ENCODE data around the gene TIMM44. TPM values are rescaled to one million over a fixed set of nuclear protein-coding genes. Genes with fewer than 3 reads are reported as not detected.

Gene TIMM44
- total and polyA plus RNA-seq, 9 donors: 29.8 to 110 (median 50.3) TPM

GRCh38 chr19:7968008-7968795, 24.7 kb upstream of the TIMM44 start:
- WGBS, 3 donors: 83 to 89% (median 88%) methylated on average over 12 to 15 of the region's 15 CpGs
- H3K9me3 ChIP-seq: no peaks in the 10 kb centered on the region
- no peak overlapping the region for H3K27ac ChIP-seq
- DNase-seq: no peak
- H3K36me3 ChIP-seq: no peaks in the 10 kb centered on the region
- TF ChIP-seq POLR2A (IDR thresholded peaks at IDR 0.05) (no peak), EP300 (IDR thresholded peaks at IDR 0.05) (no peak), CTCF (IDR thresholded peaks at IDR 0.05) (no peak)
- intact Hi-C loops (cut with DNase I): loop anchor here in 1 of 4 donors (10.0 kb wide), 1 partner anchor 287 kb away; no protein-coding TSS in a partner anchor
- no peaks in the 10 kb centered on the region for H3K4me1 ChIP-seq (ENCODE audit: insufficient read depth)
- H3K4me3 ChIP-seq: no peak overlapping the region
- no peaks in the 10 kb centered on the region for H3K27me3 ChIP-seq

- H3K27me3 ChIP-seq: no peaks in the 10 kb centered on the region
- H3K4me1 ChIP-seq (ENCODE audit: insufficient read depth): no peaks in the 10 kb centered on the region
- intact Hi-C loops (cut with DNase I): loop anchor here in 1 of 4 donors (10.0 kb wide), 1 partner anchor 289 kb away; no protein-coding TSS in a partner anchor
- H3K36me3 ChIP-seq: no peaks in the 10 kb centered on the region
- H3K9me3 ChIP-seq: no peaks in the 10 kb centered on the region
- DNase-seq: no peak
- TF ChIP-seq CTCF (IDR thresholded peaks at IDR 0.05): no peak
- TF ChIP-seq POLR2A (IDR thresholded peaks at IDR 0.05): no peak
- TF ChIP-seq EP300 (IDR thresholded peaks at IDR 0.05): no peak
- WGBS, 3 donors: 84 to 89% (median 85%) methylated on average over 12 of the region's 12 CpGs
- H3K27ac ChIP-seq: no peak overlapping the region
- no peak overlapping the region for H3K4me3 ChIP-seq
Measured at GRCh38 chr19:7965921-7966665, 22.6 kb upstream of the TIMM44 start.

- H3K4me1 ChIP-seq (ENCODE audit: insufficient read depth): no peaks in the 10 kb centered on the region
- intact Hi-C loops (cut with DNase I): loop anchor here in 1 of 4 donors (10.0 kb wide), 1 partner anchor 289 kb away; no protein-coding TSS in a partner anchor
- no peak overlapping the region for H3K4me3 ChIP-seq
- TF ChIP-seq EP300 (IDR thresholded peaks at IDR 0.05): no peak
- TF ChIP-seq CTCF (IDR thresholded peaks at IDR 0.05): no peak
- no peak for TF ChIP-seq POLR2A (IDR thresholded peaks at IDR 0.05)
- H3K27me3 ChIP-seq: no peaks in the 10 kb centered on the region
- no peak for DNase-seq
- WGBS, 3 donors: 82 to 87% (median 85%) methylated on average over 12 of the region's 12 CpGs
- no peaks in the 10 kb centered on the region for H3K36me3 ChIP-seq
- no peak overlapping the region for H3K27ac ChIP-seq
- H3K9me3 ChIP-seq: no peaks in the 10 kb centered on the region
Measured at GRCh38 chr19:7965259-7965841, 21.9 kb upstream of the TIMM44 start.

GRCh38 chr19:7963566-7963965, 20.1 kb upstream of the TIMM44 start:
- Histone ChIP-seq H3K27me3 (no peaks in the 10 kb centered on the region), H3K4me1 (ENCODE audit: insufficient read depth) (no peaks in the 10 kb centered on the region), H3K27ac (no peak overlapping the region), H3K9me3 (no peaks in the 10 kb centered on the region), H3K36me3 (no peaks in the 10 kb centered on the region), H3K4me3 (no peak overlapping the region)
- intact Hi-C loops (cut with DNase I): loop anchor here in 1 of 4 donors (10.0 kb wide), 1 partner anchor 291 kb away; no protein-coding TSS in a partner anchor
- no peak for TF ChIP-seq POLR2A (IDR thresholded peaks at IDR 0.05)
- TF ChIP-seq EP300 (IDR thresholded peaks at IDR 0.05): no peak
- TF ChIP-seq CTCF (IDR thresholded peaks at IDR 0.05): no peak
- no peak for DNase-seq
- 88 to 92% (median 89%) methylated on average over 25 of the region's 25 CpGs for WGBS, 3 donors

Measured in ovary (tissue), 9 donors.